RWPE1 (cell line): Measurements from ENCODE around the gene MTREX.

Source experiments
- CTCF ChIA-PET: fragments of 350-600 bp; sonication (Branson Sonifier 250); formaldehyde crosslinking; extraction: SDS; loops from one replicate; lab custom pipeline; 2021; lab: Yijun Ruan, JAX
- POLR2A ChIA-PET: fragments of 400-600 bp; formaldehyde crosslinking; extraction: SDS; loops from one replicate; lab custom pipeline; 2020; ENCODE audit warnings: antibody characterized with exemption; ENCODE audit not compliant: low non-redundant PET; lab: Yijun Ruan, JAX
- DNase-seq: peaks from one replicate; pipeline ENCODE4 v3.0.0; 2012; ENCODE audit warnings: low spot score
- H3K27ac ChIP-seq: fragments of 450-650 bp; 2 replicates; pipeline ENCODE4 v1.5.1; 2017
- CTCF ChIP-seq: fragments of 450-650 bp; conservative IDR thresholded peaks from 2 replicates; pipeline ENCODE4 v1.5.1; 2017; ENCODE audit warnings: low read depth, mild to moderate bottlenecking

MTREX gene

GRCh38 chr5:55429221-55429612, 121.4 kb downstream of the MTREX start:
- TF ChIP-seq CTCF = no peak
- ChIA-PET CTCF (interaction anchor here (0.5 kb wide), 1 partner anchor 693 kb away, joined by 4 read pairs; no protein-coding TSS in a partner anchor), POLR2A (no interaction called here)

GRCh38 chr5:55429613-55430253, 121.9 kb downstream of the MTREX start:
- TF ChIP-seq CTCF = no peak
- no peak overlapping the region for H3K27ac ChIP-seq
- DNase-seq = no peak
- ChIA-PET POLR2A (no interaction called here), CTCF (interaction anchor here (0.5 kb wide), 1 partner anchor 693 kb away, joined by 4 read pairs; no protein-coding TSS in a partner anchor)

More at GRCh38 chr5:55429221-55429612, 121.4 kb downstream of the MTREX start:
- H3K27ac ChIP-seq = no peak overlapping the region
- DNase-seq = no peak

GRCh38 chr5:55432549-55432948, 124.8 kb downstream of the MTREX start:
- no peak overlapping the region for H3K27ac ChIP-seq
- no peak for DNase-seq
- POLR2A ChIA-PET = no interaction called here
- CTCF ChIA-PET = interaction anchor here (0.6 kb wide), 1 partner anchor 131 kb away, joined by 6 read pairs; no protein-coding TSS in a partner anchor
- TF ChIP-seq CTCF = no peak

- CTCF ChIA-PET = interaction anchor here (0.6 kb wide), 1 partner anchor 78 kb away, joined by 3 read pairs; no protein-coding TSS in a partner anchor
- no peak overlapping the region for H3K27ac ChIP-seq
These were observed 129.7 kb downstream of the MTREX start for GRCh38 chr5:55437452-55437851.

GRCh38 chr5:55437859-55438206, 130.0 kb downstream of the MTREX start:
- TF ChIP-seq CTCF = no peak
- CTCF ChIA-PET = interaction anchor here (0.6 kb wide), 1 partner anchor 79 kb away, joined by 3 read pairs; no protein-coding TSS in a partner anchor
- DNase-seq = no peak
- POLR2A ChIA-PET = no interaction called here
- peak overlapping the region; percentile 82 for H3K27ac ChIP-seq

More at GRCh38 chr5:55437452-55437851, 129.7 kb downstream of the MTREX start:
- DNase-seq = no peak
- POLR2A ChIA-PET = no interaction called here
- no peak for TF ChIP-seq CTCF

- no peak for TF ChIP-seq CTCF
- CTCF ChIA-PET = interaction anchor here (0.7 kb wide), 1 partner anchor 25 kb away, joined by 5 read pairs; no protein-coding TSS in a partner anchor
- peak overlapping the region; percentile 82 for H3K27ac ChIP-seq
- POLR2A ChIA-PET = interaction anchor here (0.6 kb wide), 1 partner anchor 96 kb away, joined by 3 read pairs; the partner anchor contains the start of gene PLPP1
- DNase-seq = no peak
These were observed 131.2 kb downstream of the MTREX start for GRCh38 chr5:55438998-55439397.
